GM19023 (cell line): ENCODE data around the gene IL16.
A peak's percentile ranks its signal among the peaks of the same experiment; 100 is the strongest.
"Not testable (repeated sequence)": the region's sequence is repeated elsewhere in the genome, so short reads cannot be mapped to it uniquely, and the experiment has no call there.

Experiments
- ATAC-seq: cut with Tn5 transposase; IDR thresholded peaks from one replicate; pipeline ENCODE4 v1.9.1; 2021; ENCODE audit warnings: mild to moderate bottlenecking, moderate library complexity; ENCODE audit not compliant: unreplicated experiment

IL16 gene

GRCh38 chr15:81309647-81310450 lies 113.2 kb downstream of the IL16 start:
- no peak for ATAC-seq

- ATAC-seq, result no peak
These were observed 113.8 kb downstream of the IL16 start for GRCh38 chr15:81310480-81310879.

- ATAC-seq, result no peak
These were observed 115.2 kb downstream of the IL16 start for GRCh38 chr15:81311752-81312464.

- ATAC-seq, result no peak
These were observed 116.3 kb downstream of the IL16 start for GRCh38 chr15:81312790-81313543.

GRCh38 chr15:81313686-81314085 lies 117.0 kb downstream of the IL16 start:
- ATAC-seq, result no peak

- no peak for ATAC-seq
These were observed 117.7 kb downstream of the IL16 start for GRCh38 chr15:81314378-81314777.

GRCh38 chr15:81315452-81316175 lies 118.9 kb downstream of the IL16 start:
- no peak for ATAC-seq

GRCh38 chr15:81316267-81316666 lies 119.6 kb downstream of the IL16 start:
- ATAC-seq, result no peak

- ATAC-seq, result no peak
These were observed 121.0 kb downstream of the IL16 start for GRCh38 chr15:81317642-81318017.

- no peak for ATAC-seq
These were observed 125.0 kb downstream of the IL16 start for GRCh38 chr15:81321667-81322066.

GRCh38 chr15:81322676-81323253 lies 126.1 kb downstream of the IL16 start:
- ATAC-seq, result no peak

- ATAC-seq, result peak; percentile 13
These were observed 126.9 kb downstream of the IL16 start for GRCh38 chr15:81323559-81323943.

- ATAC-seq, result peak; percentile 100
These were observed 127.5 kb downstream of the IL16 start, which contains the start of gene STARD5 for GRCh38 chr15:81323944-81324881. Gene STARD5, minus strand, starts transcription at chr15:81324141. Its CDS starts 42 bp downstream, at chr15:81324099.

- ATAC-seq, result no peak
These were observed 130.0 kb downstream of the IL16 start for GRCh38 chr15:81326466-81327212.

GRCh38 chr15:81327516-81327915 lies 130.8 kb downstream of the IL16 start:
- ATAC-seq, result no peak

GRCh38 chr15:81329446-81329845 lies 132.8 kb downstream of the IL16 start:
- ATAC-seq, result no peak

- ATAC-seq, result no peak
These were observed 133.8 kb downstream of the IL16 start for GRCh38 chr15:81330366-81331090.

- not testable (repeated sequence) for ATAC-seq
These were observed 134.5 kb downstream of the IL16 start for GRCh38 chr15:81331141-81331540.
